Measurements from ENCODE around the gene SPATA13. TPM values are rescaled to one million over a fixed set of nuclear protein-coding genes. Genes with fewer than 3 reads are reported as not detected.
"Not testable (repeated sequence)": the region's sequence is repeated elsewhere in the genome, so short reads cannot be mapped to it uniquely, and the experiment has no call there.

Gene SPATA13
- total and polyA plus RNA-seq, 2 experiments from 2014 or later: 12.4 to 19.4 TPM

GRCh38 chr13:24116131-24116530 is 44.4 kb upstream of the SPATA13 start:
- Histone ChIP-seq H3K36me3 (replicated peaks; ENCODE audit: insufficient read depth, low read depth) (no peaks in the 10 kb centered on the region), H3K4me2 (no peak overlapping the region)

GRCh38 chr13:24118576-24118975 is 41.9 kb upstream of the SPATA13 start:
- Histone ChIP-seq H3K4me1 (ENCODE audit: insufficient read depth) (no peaks in the 10 kb centered on the region), H4K20me1 (ENCODE audit: insufficient read depth, poor library complexity, severe bottlenecking) (no peaks in the 10 kb centered on the region), H3K9me2 (replicated peaks; ENCODE audit: insufficient read depth) (no peaks in the 10 kb centered on the region), H3K4me3 (no peak overlapping the region), H3K4me2 (no peak overlapping the region), H3K27ac (no peak overlapping the region), H3K36me3 (replicated peaks; ENCODE audit: insufficient read depth, low read depth) (no peaks in the 10 kb centered on the region), H3K79me2 (no peaks in the 10 kb centered on the region), H2AFZ (no peak overlapping the region), H3K9me3 (ENCODE audit: low read depth) (no peaks in the 10 kb centered on the region), H3K27me3 (no peaks in the 10 kb centered on the region)
- TF ChIP-seq EZH2phosphoT487 (IDR thresholded peaks at IDR 0.05; ENCODE audit: low read depth, severe bottlenecking, unreplicated experiment): no peak
- no peak for TF ChIP-seq CTCF (IDR thresholded peaks at IDR 0.05; ENCODE audit: poor library complexity)
- no peak for TF ChIP-seq EZH2 (IDR thresholded peaks at IDR 0.05; ENCODE audit: borderline replicate concordance)
- WGBS (ENCODE audit: low lambda C conversion rate, missing lambda C conversion rate): 87% methylated on average over 5 of the region's 5 CpGs
- DNase-seq (ENCODE audit: low spot score): no peak

More at GRCh38 chr13:24116131-24116530, 44.4 kb upstream of the SPATA13 start:
- Histone ChIP-seq H3K79me2 (no peaks in the 10 kb centered on the region), H3K27ac (no peak overlapping the region), H2AFZ (no peak overlapping the region), H3K27me3 (no peaks in the 10 kb centered on the region), H3K4me1 (ENCODE audit: insufficient read depth) (no peaks in the 10 kb centered on the region), H3K9me3 (ENCODE audit: low read depth) (no peaks in the 10 kb centered on the region), H3K4me3 (no peak overlapping the region), H4K20me1 (ENCODE audit: insufficient read depth, poor library complexity, severe bottlenecking) (no peaks in the 10 kb centered on the region), H3K9me2 (replicated peaks; ENCODE audit: insufficient read depth) (no peaks in the 10 kb centered on the region)
- 96% methylated on average over 6 of the region's 6 CpGs for WGBS (ENCODE audit: low lambda C conversion rate, missing lambda C conversion rate)
- no peak for TF ChIP-seq CTCF (IDR thresholded peaks at IDR 0.05; ENCODE audit: poor library complexity)
- TF ChIP-seq EZH2 (IDR thresholded peaks at IDR 0.05; ENCODE audit: borderline replicate concordance): no peak
- no peak for TF ChIP-seq EZH2phosphoT487 (IDR thresholded peaks at IDR 0.05; ENCODE audit: low read depth, severe bottlenecking, unreplicated experiment)
- DNase-seq (ENCODE audit: low spot score): no peak

GRCh38 chr13:24119626-24120508 is 40.7 kb upstream of the SPATA13 start:
- DNase-seq (ENCODE audit: low spot score): no peak
- H4K20me1 ChIP-seq (ENCODE audit: insufficient read depth, poor library complexity, severe bottlenecking): no peaks in the 10 kb centered on the region
- H3K4me3 ChIP-seq: no peak overlapping the region
- no peak overlapping the region for H2AFZ ChIP-seq
- no peaks in the 10 kb centered on the region for H3K79me2 ChIP-seq
- no peaks in the 10 kb centered on the region for H3K4me1 ChIP-seq (ENCODE audit: insufficient read depth)
- no peaks in the 10 kb centered on the region for H3K27me3 ChIP-seq
- no peak overlapping the region for H3K27ac ChIP-seq
- TF ChIP-seq EZH2phosphoT487 (IDR thresholded peaks at IDR 0.05; ENCODE audit: low read depth, severe bottlenecking, unreplicated experiment) (no peak), CTCF (IDR thresholded peaks at IDR 0.05; ENCODE audit: poor library complexity) (no peak), EZH2 (IDR thresholded peaks at IDR 0.05; ENCODE audit: borderline replicate concordance) (no peak)
- no peaks in the 10 kb centered on the region for H3K36me3 ChIP-seq (replicated peaks; ENCODE audit: insufficient read depth, low read depth)
- H3K9me2 ChIP-seq (replicated peaks; ENCODE audit: insufficient read depth): no peaks in the 10 kb centered on the region
- 55% methylated on average over 11 of the region's 11 CpGs for WGBS (ENCODE audit: low lambda C conversion rate, missing lambda C conversion rate)
- no peaks in the 10 kb centered on the region for H3K9me3 ChIP-seq (ENCODE audit: low read depth)
- H3K4me2 ChIP-seq: peak overlapping the region; percentile 0

- H3K27ac ChIP-seq, H3K4me3 ChIP-seq: not testable (repeated sequence)
Observed at GRCh38 chr13:24122045-24122444, 38.5 kb upstream of the SPATA13 start.

More at GRCh38 chr13:24122045-24122444, 38.5 kb upstream of the SPATA13 start:
- not testable (repeated sequence) for H4K20me1 ChIP-seq (ENCODE audit: insufficient read depth, poor library complexity, severe bottlenecking); H2AFZ ChIP-seq; H3K4me2 ChIP-seq; H3K79me2 ChIP-seq; H3K36me3 ChIP-seq (replicated peaks; ENCODE audit: insufficient read depth, low read depth); DNase-seq (ENCODE audit: low spot score); H3K27me3 ChIP-seq; H3K9me2 ChIP-seq (replicated peaks; ENCODE audit: insufficient read depth); H3K9me3 ChIP-seq (ENCODE audit: low read depth); H3K4me1 ChIP-seq (ENCODE audit: insufficient read depth)
- 94% methylated on average over 4 of the region's 4 CpGs for WGBS (ENCODE audit: low lambda C conversion rate, missing lambda C conversion rate)
